CD4-positive, alpha-beta T cell treated with Interleukin-4 for 4 hours (primary cell): ENCODE results near the gene ICE2.

Experiments used
- DNase-seq: peaks from one replicate; pipeline ENCODE4 v3.0.0-alpha.2; 2020

The ICE2 gene

GRCh38 chr15:60486742-60487141 lies 7.8 kb upstream of the ICE2 start:
- DNase-seq: no peak

- DNase-seq: no peak
These were observed 6.6 kb upstream of the ICE2 start for GRCh38 chr15:60485365-60486055.

- DNase-seq: no peak
These were observed 4.1 kb upstream of the ICE2 start for GRCh38 chr15:60483042-60483441.

GRCh38 chr15:60480888-60481287 lies 1.9 kb upstream of the ICE2 start:
- DNase-seq: no peak

GRCh38 chr15:60480149-60480548 lies 1.2 kb upstream of the ICE2 start:
- DNase-seq: no peak

GRCh38 chr15:60479361-60480110 lies 594 bp upstream of the ICE2 start:
- DNase-seq: no peak

GRCh38 chr15:60477916-60478565 lies 901 bp downstream of the ICE2 start:
- peak; percentile 4 for DNase-seq

- no peak for DNase-seq
These were observed 1.8 kb downstream of the ICE2 start for GRCh38 chr15:60477164-60477563.

GRCh38 chr15:60476713-60477112 lies 2.2 kb downstream of the ICE2 start:
- no peak for DNase-seq

GRCh38 chr15:60473135-60473534 lies 5.8 kb downstream of the ICE2 start:
- DNase-seq: no peak

- DNase-seq: no peak
These were observed 7.6 kb downstream of the ICE2 start for GRCh38 chr15:60471314-60471713.

- no peak for DNase-seq
These were observed 8.9 kb downstream of the ICE2 start for GRCh38 chr15:60469893-60470641.

- DNase-seq: no peak
These were observed 13.9 kb downstream of the ICE2 start for GRCh38 chr15:60464836-60465630.

- no peak for DNase-seq
These were observed 16.9 kb downstream of the ICE2 start for GRCh38 chr15:60462027-60462426.

GRCh38 chr15:60460931-60461330 lies 18.0 kb downstream of the ICE2 start:
- DNase-seq: no peak

- DNase-seq: no peak
These were observed 20.2 kb downstream of the ICE2 start for GRCh38 chr15:60458721-60459120.

- DNase-seq: no peak
These were observed 21.0 kb downstream of the ICE2 start for GRCh38 chr15:60457985-60458384.

- DNase-seq: no peak
These were observed 24.1 kb downstream of the ICE2 start for GRCh38 chr15:60454824-60455223.

- DNase-seq: no peak
These were observed 30.1 kb downstream of the ICE2 start for GRCh38 chr15:60448668-60449360.

GRCh38 chr15:60444289-60444912 lies 34.5 kb downstream of the ICE2 start:
- peak; percentile 5 for DNase-seq

GRCh38 chr15:60442763-60443162 lies 36.2 kb downstream of the ICE2 start:
- no peak for DNase-seq
